Brain microvascular endothelial cell (primary cell): ENCODE results near the gene TSPOAP1.

Experiments
- DNase-seq: peaks from one replicate; pipeline ENCODE4 v3.0.0-alpha.2; 2020
- H3K27ac ChIP-seq: fragments of 250-450 bp; sonication (Bioruptor Pico); 2 replicates; pipeline ENCODE4 v1.5.1; 2020; ENCODE audit warnings: mild to moderate bottlenecking, moderate library complexity
- H3K27me3 ChIP-seq: fragments of 250-450 bp; sonication (Bioruptor Pico); replicated peaks from 2 replicates; pipeline ENCODE4 v1.5.1; 2020; ENCODE audit warnings: mild to moderate bottlenecking
- H3K36me3 ChIP-seq: fragments of 250-450 bp; sonication (Bioruptor Pico); replicated peaks from 2 replicates; pipeline ENCODE4 v1.5.1; 2020; ENCODE audit warnings: mild to moderate bottlenecking
- H3K4me3 ChIP-seq: 2 replicates; pipeline ENCODE4 v1.5.1; 2011; ENCODE audit warnings: low read depth, mild to moderate bottlenecking, control low read depth, low read length, moderate library complexity
- in situ Hi-C: cut with HindIII; loops from 2 replicates; pipeline ENCODE4 v1.10.0; 2017; ENCODE audit warnings: low sequenced_read_pairs, low pct_ligation_motif_present
- TF ChIP-seq, protein P1 (sequence below): IDR thresholded peaks from 2 replicates; pipeline ENCODE4 v1.5.1; 2011; ENCODE audit warnings: low read depth, mild to moderate bottlenecking, moderate library complexity, low read length, control low read depth, inconsistent platforms; ENCODE audit errors: missing control alignments

The TSPOAP1 gene

DNA sequence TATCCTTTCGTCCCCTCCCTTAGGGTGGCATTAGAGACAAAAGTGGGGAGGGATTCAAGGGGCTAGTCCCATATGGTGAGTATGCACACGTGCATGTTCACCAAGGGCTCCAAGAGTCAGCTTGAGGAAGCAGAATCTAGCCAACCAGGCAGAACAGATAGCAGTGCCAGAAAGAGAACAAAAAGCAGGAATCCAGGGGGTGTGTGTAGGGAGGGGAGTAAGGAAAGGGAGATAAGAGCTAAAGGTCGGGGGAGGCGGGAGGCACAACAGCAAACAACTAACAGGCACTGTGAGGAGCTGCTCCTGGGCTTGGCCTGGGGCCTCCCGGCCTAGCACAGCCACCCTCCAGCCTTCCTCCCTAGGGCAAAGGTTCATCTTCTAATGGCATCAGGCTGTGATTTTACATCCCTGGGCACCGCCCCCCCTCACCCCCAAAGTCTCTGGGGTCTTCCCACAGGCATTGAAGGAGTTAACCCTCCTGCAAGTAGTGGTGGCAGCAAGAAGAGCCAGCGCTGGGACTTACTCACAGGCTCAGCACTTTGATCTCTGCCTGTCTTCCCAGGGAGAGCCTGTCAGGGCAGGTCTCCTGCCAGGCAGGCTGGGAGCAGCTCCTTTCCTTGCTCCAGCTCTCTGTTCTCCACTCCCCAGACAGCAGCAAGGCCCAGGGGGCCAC, 35.8 kb upstream of the TSPOAP1 start:
- no peaks in the 10 kb centered on the region for H3K36me3 ChIP-seq
- TF ChIP-seq, protein P1, sequence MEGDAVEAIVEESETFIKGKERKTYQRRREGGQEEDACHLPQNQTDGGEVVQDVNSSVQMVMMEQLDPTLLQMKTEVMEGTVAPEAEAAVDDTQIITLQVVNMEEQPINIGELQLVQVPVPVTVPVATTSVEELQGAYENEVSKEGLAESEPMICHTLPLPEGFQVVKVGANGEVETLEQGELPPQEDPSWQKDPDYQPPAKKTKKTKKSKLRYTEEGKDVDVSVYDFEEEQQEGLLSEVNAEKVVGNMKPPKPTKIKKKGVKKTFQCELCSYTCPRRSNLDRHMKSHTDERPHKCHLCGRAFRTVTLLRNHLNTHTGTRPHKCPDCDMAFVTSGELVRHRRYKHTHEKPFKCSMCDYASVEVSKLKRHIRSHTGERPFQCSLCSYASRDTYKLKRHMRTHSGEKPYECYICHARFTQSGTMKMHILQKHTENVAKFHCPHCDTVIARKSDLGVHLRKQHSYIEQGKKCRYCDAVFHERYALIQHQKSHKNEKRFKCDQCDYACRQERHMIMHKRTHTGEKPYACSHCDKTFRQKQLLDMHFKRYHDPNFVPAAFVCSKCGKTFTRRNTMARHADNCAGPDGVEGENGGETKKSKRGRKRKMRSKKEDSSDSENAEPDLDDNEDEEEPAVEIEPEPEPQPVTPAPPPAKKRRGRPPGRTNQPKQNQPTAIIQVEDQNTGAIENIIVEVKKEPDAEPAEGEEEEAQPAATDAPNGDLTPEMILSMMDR = no peak
- H3K4me3 ChIP-seq = no peak overlapping the region
- H3K27ac ChIP-seq = no peak overlapping the region
- in situ Hi-C loops = no loop called here
- H3K27me3 ChIP-seq = no peaks in the 10 kb centered on the region
- DNase-seq = no peak

DNA sequence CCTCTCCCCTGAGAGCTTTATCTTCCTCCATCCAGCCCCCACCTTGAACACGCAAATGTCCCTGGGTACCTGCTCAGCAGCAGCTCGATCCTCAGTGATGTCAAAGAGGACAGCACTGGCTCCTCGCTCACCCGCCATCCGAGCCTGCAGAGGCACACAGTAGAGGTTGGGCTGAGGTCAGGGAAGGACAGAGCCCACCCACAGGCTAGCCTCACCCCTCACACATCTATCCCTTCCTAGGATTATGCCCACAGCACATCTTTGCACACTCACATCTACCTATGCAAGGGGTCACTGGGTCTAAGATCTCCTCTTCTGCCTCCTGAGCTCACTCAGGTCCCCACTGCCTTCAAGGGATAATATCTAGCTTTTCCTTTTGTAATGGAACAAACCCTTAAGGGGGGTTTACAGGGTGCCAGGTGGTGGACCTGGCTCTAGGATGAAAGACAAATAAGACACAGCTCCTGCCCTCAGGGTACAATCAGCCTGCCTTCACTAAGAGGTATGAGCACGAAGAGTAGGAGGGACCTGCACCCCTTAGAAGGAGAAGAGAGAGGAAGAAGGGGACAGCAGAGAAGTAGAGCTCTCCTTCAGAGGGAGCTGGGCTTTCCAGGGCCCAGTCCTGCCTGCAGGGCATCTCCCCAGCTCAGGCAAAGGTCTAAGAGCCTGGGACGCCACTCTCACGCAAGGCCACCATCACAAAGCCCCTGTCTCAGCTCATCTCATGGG, 35.0 kb upstream of the TSPOAP1 start:
- no peak overlapping the region for H3K4me3 ChIP-seq
- H3K27ac ChIP-seq = no peak overlapping the region
- H3K36me3 ChIP-seq = no peaks in the 10 kb centered on the region
- DNase-seq = no peak
- in situ Hi-C loops = no loop called here
- TF ChIP-seq, protein P1 = no peak
- H3K27me3 ChIP-seq = no peaks in the 10 kb centered on the region

DNA sequence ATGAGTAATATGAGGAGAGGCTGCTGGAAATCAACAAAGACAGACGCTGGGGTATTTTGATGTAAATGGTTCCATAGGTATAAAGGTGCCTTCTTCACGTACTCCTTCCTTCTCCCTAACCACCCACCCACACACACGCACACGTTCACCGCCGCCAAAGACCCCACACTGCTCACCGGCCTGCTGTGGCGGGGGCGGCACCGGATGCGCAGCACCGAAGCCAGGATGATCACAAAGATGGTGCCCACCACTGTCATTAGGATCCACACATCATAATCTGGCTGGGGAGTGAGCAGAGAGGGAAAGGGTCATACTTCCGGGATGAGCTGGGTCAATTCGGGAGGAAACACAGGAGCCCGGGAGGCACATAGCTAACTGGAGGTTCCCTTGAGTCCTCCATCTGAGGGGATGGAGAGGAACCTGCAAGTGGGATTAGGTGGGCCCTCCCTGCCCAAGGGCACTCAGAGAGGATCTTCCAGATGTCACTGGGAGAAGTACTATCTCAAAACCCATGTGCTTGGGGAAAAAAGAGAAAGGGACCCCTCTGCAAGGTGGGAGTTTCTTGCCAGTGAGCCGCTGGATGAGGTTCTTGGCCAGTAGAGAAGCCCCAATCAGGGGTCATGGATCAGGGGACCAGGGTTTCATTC, 33.9 kb upstream of the TSPOAP1 start:
- H3K4me3 ChIP-seq = no peak overlapping the region
- no peaks in the 10 kb centered on the region for H3K27me3 ChIP-seq
- H3K27ac ChIP-seq = no peak overlapping the region
- TF ChIP-seq, protein P1 = no peak
- in situ Hi-C loops = no loop called here
- DNase-seq = no peak
- H3K36me3 ChIP-seq = no peaks in the 10 kb centered on the region

DNA sequence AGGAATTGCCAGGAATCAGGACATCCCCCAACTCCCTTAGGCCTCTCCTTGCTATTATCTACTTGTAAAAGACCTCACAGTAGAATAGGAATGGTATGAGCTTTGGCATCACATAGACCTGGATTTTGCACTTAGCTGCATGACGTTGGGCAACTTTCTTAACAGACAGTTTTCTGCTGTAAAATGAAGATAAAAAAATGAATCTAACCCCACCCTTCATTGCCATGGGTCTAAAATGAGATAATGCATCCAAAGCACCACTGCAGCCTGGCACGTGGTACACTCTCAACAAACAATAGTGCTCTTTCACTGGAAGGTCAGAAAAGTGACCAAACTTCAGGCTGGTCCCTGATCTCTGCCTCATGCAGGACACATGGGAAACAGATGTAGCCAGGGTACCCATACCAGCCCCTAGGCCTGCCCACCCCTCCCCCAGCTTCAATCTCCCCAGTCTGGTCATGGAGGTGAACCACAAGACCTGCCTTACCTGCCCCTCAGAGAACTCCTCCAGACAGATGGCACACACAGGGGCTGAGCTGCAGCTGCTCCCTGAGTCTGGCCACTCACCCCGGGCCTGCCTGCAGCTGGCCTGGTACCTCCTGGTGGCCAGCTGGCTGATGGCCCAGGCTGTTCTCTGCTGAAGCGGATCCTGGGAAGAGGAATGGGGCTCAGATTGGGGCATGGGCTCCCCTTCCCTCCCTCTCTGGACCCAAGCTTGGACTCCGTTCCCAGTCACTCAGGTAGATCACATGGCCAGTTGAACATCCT, 31.9 kb upstream of the TSPOAP1 start:
- TF ChIP-seq, protein P1 = no peak
- no peaks in the 10 kb centered on the region for H3K27me3 ChIP-seq
- DNase-seq = no peak
- H3K27ac ChIP-seq = no peak overlapping the region
- no peak overlapping the region for H3K4me3 ChIP-seq
- no peaks in the 10 kb centered on the region for H3K36me3 ChIP-seq
- in situ Hi-C loops = no loop called here

DNA sequence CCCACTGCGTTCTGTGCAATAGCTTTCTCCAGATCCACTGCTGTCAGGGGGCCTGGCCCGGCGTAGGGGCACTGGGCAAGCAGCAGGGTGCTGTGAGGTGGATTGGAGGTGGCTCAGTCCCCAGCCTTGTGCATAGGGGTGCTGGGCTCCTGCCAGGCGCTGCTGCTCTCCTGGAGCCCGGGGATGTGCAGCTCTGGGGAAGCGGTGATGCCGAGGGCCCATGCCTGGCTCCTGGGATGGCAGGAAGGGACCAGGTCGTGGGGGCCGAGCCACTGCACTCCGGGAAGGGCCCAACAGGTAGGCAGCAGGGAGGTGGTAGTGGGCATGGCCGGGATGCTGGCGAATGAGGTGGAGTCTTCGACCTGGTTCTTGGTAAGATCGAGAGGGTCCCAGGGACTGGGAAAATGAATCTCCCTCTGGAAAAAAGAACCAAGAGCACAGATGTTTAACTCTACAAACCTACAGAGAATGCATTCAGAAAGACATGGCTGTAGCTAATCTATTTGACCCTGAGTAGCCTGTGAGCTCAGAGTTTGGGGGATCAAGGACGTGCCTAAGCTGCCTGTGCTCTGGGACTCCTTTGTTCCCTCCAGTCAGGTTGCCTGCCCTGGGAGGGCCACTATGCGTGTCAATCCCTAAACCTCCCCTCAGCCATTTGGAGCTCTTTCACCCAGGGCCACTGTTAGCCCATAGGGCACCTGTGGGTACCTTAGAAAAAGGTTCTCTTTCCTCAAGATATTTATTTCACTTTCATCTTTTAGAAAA, 30.0 kb upstream of the TSPOAP1 start:
- TF ChIP-seq, protein P1 = no peak
- no peak for DNase-seq
- H3K27ac ChIP-seq = no peak overlapping the region
- no peaks in the 10 kb centered on the region for H3K36me3 ChIP-seq
- no peak overlapping the region for H3K4me3 ChIP-seq
- no peaks in the 10 kb centered on the region for H3K27me3 ChIP-seq
- in situ Hi-C loops = no loop called here
